Keratinocyte (primary cell): Measurements from ENCODE around the gene HPSE2. TPM values are rescaled to one million over a fixed set of nuclear protein-coding genes. Genes with fewer than 3 reads are reported as not detected.

Source experiments
- DNase-seq: peaks from one replicate; pipeline ENCODE4 v3.0.0-alpha.2; 2011; ENCODE audit warnings: low read depth, missing footprints, low spot score
- FAIRE-seq: peaks from 2 replicates; lab custom pipeline; 2011; peaks lifted over from hg19 to GRCh38; lab: Jason Lieb, UNC
- H2AFZ ChIP-seq: 2 replicates; pipeline ENCODE4 v1.6.0; 2012; ENCODE audit warnings: low read length, control low read depth, inconsistent platforms; ENCODE audit not compliant: control insufficient read depth
- H3K27ac ChIP-seq: 2 replicates; pipeline ENCODE4 v1.5.1; 2011; ENCODE audit warnings: low read length; ENCODE audit not compliant: control insufficient read depth, insufficient read depth
- H3K27me3 ChIP-seq: 3 replicates; pipeline ENCODE4 v1.6.0; 2011; ENCODE audit warnings: low read length; ENCODE audit not compliant: control insufficient read depth, insufficient read depth; ENCODE audit errors: extremely low read depth
- H3K36me3 ChIP-seq, 2 experiments: 2 replicates in 1 of 2; 3 replicates in 1 of 2; pipeline ENCODE4 v1.5.1; 2011; ENCODE audit warnings: low read length in 2 of 2, mild to moderate bottlenecking in 1 of 2; ENCODE audit not compliant: control insufficient read depth in 2 of 2, insufficient read depth in 2 of 2; ENCODE audit errors: extremely low read depth in 1 of 2
- H3K4me1 ChIP-seq: 3 replicates; pipeline ENCODE4 v1.5.1; 2011; ENCODE audit warnings: low read length; ENCODE audit not compliant: control insufficient read depth, insufficient read depth; ENCODE audit errors: extremely low read depth
- H3K4me2 ChIP-seq: 3 replicates; pipeline ENCODE4 v1.6.0; 2011; ENCODE audit warnings: low read depth, low read length; ENCODE audit not compliant: control insufficient read depth, insufficient read depth; ENCODE audit errors: extremely low read depth
- H3K4me3 ChIP-seq, 3 experiments: fragments of 200-600 bp in 1 of 3; sonication (generic) in 1 of 3; 2 replicates in 2 of 3; 3 replicates in 1 of 3; pipeline ENCODE4 v1.5.1; 2011 to 2016; ENCODE audit warnings: low read length in 3 of 3, mild to moderate bottlenecking in 3 of 3, control low read depth in 2 of 3, inconsistent platforms in 1 of 3, low read depth in 1 of 3, mixed read lengths in 1 of 3, mixed run types in 1 of 3, moderate library complexity in 1 of 3; ENCODE audit not compliant: control insufficient read depth in 2 of 3, insufficient read depth in 2 of 3; ENCODE audit errors: extremely low read depth in 1 of 3
- H3K79me2 ChIP-seq: 2 replicates; pipeline ENCODE4 v1.6.0; 2012; ENCODE audit warnings: low read length; ENCODE audit not compliant: control insufficient read depth, insufficient read depth
- H3K9ac ChIP-seq: 3 replicates; pipeline ENCODE4 v1.6.0; 2011; ENCODE audit warnings: low read length; ENCODE audit not compliant: control insufficient read depth, insufficient read depth; ENCODE audit errors: extremely low read depth
- H3K9me1 ChIP-seq: 3 replicates; pipeline ENCODE4 v1.6.0; 2011; ENCODE audit warnings: low read length; ENCODE audit not compliant: control insufficient read depth, insufficient read depth; ENCODE audit errors: extremely low read depth
- H3K9me3 ChIP-seq: 2 replicates; pipeline ENCODE4 v1.5.1; 2012; ENCODE audit warnings: low read depth, low read length; ENCODE audit not compliant: control insufficient read depth
- H4K20me1 ChIP-seq: 3 replicates; pipeline ENCODE4 v1.6.0; 2011; ENCODE audit warnings: low read length; ENCODE audit not compliant: control insufficient read depth, insufficient read depth; ENCODE audit errors: extremely low read depth
- CTCF ChIP-seq, 3 experiments: IDR thresholded peaks in 1 of 3; conservative IDR thresholded peaks in 1 of 3; optimal IDR thresholded peaks in 1 of 3; 2 replicates in 2 of 3; 3 replicates in 1 of 3; pipeline versions ENCODE3 to v1.5.1; 2011; ENCODE audit warnings: low read length in 3 of 3, mild to moderate bottlenecking in 3 of 3, moderate library complexity in 2 of 3, control low read depth in 1 of 3, inconsistent platforms in 1 of 3; ENCODE audit not compliant: insufficient read depth in 2 of 3; ENCODE audit errors: extremely low read depth in 1 of 3
- EZH2 ChIP-seq: IDR thresholded peaks from one replicate; pipeline ENCODE4 v1.6.1; 2012; ENCODE audit warnings: inconsistent platforms, mild to moderate bottlenecking, low read length, moderate library complexity
- dilution Hi-C: fragments of 300-500 bp; cut with MboI; formaldehyde crosslinking; loops from one replicate; pipeline ENCODE4 v1.7.0; 2020; ENCODE audit warnings: low sequenced_read_pairs; ENCODE audit not compliant: extremely low pct_ligation_motif_present
- polyA plus RNA-seq, 5 experiments: library from polyadenylated mRNA; depleted of rRNA in 3 of 5; stranded (reverse) in 3 of 5; stranded (forward) in 1 of 5; unstranded in 1 of 5; fragments of >200 nt; gene quantifications; 1 replicate in 1 of 5; 2 replicates in 3 of 5; 3 replicates in 1 of 5; pipeline versions ENCODE4 v1.2.1 to v1.2.3, GENCODE V29; 2011 to 2012; ENCODE audit warnings: missing spikeins in 2 of 5, low read depth in 1 of 5, low replicate concordance in 1 of 5

The HPSE2 gene
- polyA plus RNA-seq, 1 donor (not counting 4 experiments of a cell fraction or from before 2014, with no cell fraction given): 0.01 TPM

- H4K20me1 ChIP-seq: no peaks in the 10 kb centered on the region
- no peaks in the 10 kb centered on the region for H3K36me3 ChIP-seq
- H3K27ac ChIP-seq: no peak overlapping the region
- dilution Hi-C loops: no loop called here
- FAIRE-seq (no peak), DNase-seq (no peak)
- no peaks in the 10 kb centered on the region for H3K4me1 ChIP-seq
- no peaks in the 10 kb centered on the region for H3K79me2 ChIP-seq
- H3K4me3 ChIP-seq: no peak overlapping the region
- no peaks in the 10 kb centered on the region for H3K9me1 ChIP-seq
- no peaks in the 10 kb centered on the region for H3K9me3 ChIP-seq
- no peak overlapping the region for H2AFZ ChIP-seq
- H3K27me3 ChIP-seq: no peaks in the 10 kb centered on the region
- no peak overlapping the region for H3K9ac ChIP-seq
- H3K4me2 ChIP-seq: no peak overlapping the region
- no peak for TF ChIP-seq EZH2
- TF ChIP-seq CTCF (optimal IDR thresholded peaks at IDR 0.05 in 1 of 3, IDR thresholded peaks at IDR 0.05 in 1 of 3, conservative IDR thresholded peaks at IDR 0.05 in 1 of 3; ENCODE audit: extremely low read depth in 1 of 3, insufficient read depth in 2 of 3, low read length in 3 of 3): no peak
Measured at GRCh38 chr10:99005254-99005653, 230.4 kb downstream of the HPSE2 start.

DNA sequence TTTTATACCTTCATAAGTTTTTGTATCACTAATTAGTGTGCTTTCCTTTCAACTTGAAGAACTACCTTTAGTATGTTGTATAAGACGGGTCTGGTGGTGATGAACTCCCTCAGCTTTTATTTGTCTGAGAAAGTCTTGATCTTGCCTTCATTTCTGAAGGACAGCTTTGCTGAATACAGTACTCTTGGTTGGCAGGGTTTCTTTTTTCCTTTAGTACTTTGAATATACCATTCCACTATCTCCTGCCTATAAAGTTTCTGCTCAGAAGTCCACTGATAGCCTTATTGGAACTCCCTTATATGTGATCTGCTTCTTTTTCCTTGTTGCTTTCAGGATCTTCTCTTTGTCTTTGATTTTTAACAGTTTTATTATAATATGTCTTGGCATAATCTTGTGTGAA lies 230.9 kb downstream of the HPSE2 start:
- no peaks in the 10 kb centered on the region for H3K4me1 ChIP-seq
- no peak overlapping the region for H3K4me2 ChIP-seq
- no peaks in the 10 kb centered on the region for H3K27me3 ChIP-seq
- no peaks in the 10 kb centered on the region for H3K36me3 ChIP-seq
- dilution Hi-C loops: no loop called here
- no peak for FAIRE-seq
- H3K27ac ChIP-seq: no peak overlapping the region
- no peak for DNase-seq
- no peaks in the 10 kb centered on the region for H3K9me3 ChIP-seq
- H3K9me1 ChIP-seq: no peaks in the 10 kb centered on the region
- H4K20me1 ChIP-seq: no peaks in the 10 kb centered on the region
- H3K4me3 ChIP-seq: no peak overlapping the region
- no peak overlapping the region for H3K9ac ChIP-seq
- no peak overlapping the region for H2AFZ ChIP-seq
- H3K79me2 ChIP-seq: no peaks in the 10 kb centered on the region
- TF ChIP-seq CTCF (optimal IDR thresholded peaks at IDR 0.05 in 1 of 3, IDR thresholded peaks at IDR 0.05 in 1 of 3, conservative IDR thresholded peaks at IDR 0.05 in 1 of 3; ENCODE audit: extremely low read depth in 1 of 3, insufficient read depth in 2 of 3, low read length in 3 of 3) (no peak), EZH2 (no peak)
